Fibroblast of lung (primary cell): Measurements from ENCODE around the gene RIT2. TPM values are rescaled to one million over a fixed set of nuclear protein-coding genes. Genes with fewer than 3 reads are reported as not detected.

Experiments used
- DNase-seq, 2 donors: peaks; one replicate each; pipeline versions ENCODE4 v3.0.0 to v3.0.0-alpha.2; 2010; ENCODE audit warnings: low read depth in 2 of 2
- H2AFZ ChIP-seq: 2 replicates; pipeline ENCODE4 v1.5.1; 2012; ENCODE audit warnings: low read length, control low read depth, inconsistent platforms
- H3K27ac ChIP-seq: 2 replicates; pipeline ENCODE4 v1.5.1; 2011; ENCODE audit warnings: low read length, control low read depth; ENCODE audit not compliant: insufficient read depth
- H3K27me3 ChIP-seq: 2 replicates; pipeline ENCODE4 v1.5.1; 2011; ENCODE audit warnings: mild to moderate bottlenecking, low read length; ENCODE audit not compliant: control insufficient read depth, insufficient read depth
- H3K36me3 ChIP-seq: 2 replicates; pipeline ENCODE4 v1.5.1; 2011; ENCODE audit warnings: low read length; ENCODE audit not compliant: control insufficient read depth, insufficient read depth
- H3K4me1 ChIP-seq: 2 replicates; pipeline ENCODE4 v1.5.1; 2011; ENCODE audit warnings: low read length; ENCODE audit not compliant: control insufficient read depth, insufficient read depth; ENCODE audit errors: extremely low read depth
- H3K4me2 ChIP-seq: 2 replicates; pipeline ENCODE4 v1.5.1; 2011; ENCODE audit warnings: low read length, control low read depth; ENCODE audit not compliant: insufficient read depth; ENCODE audit errors: extremely low read depth
- H3K4me3 ChIP-seq, 4 experiments: fragments of 200-600 bp in 1 of 4; sonication (generic) in 1 of 4; replicated peaks in 1 of 4; 2 replicates each; pipeline ENCODE4 v1.5.1; 2011 to 2016; ENCODE audit warnings: low read length in 4 of 4, low read depth in 3 of 4, mild to moderate bottlenecking in 3 of 4, control low read depth in 2 of 4, inconsistent platforms in 1 of 4, mixed read lengths in 1 of 4; ENCODE audit not compliant: insufficient read depth in 1 of 4; ENCODE audit errors: control extremely low read depth in 1 of 4
- H3K79me2 ChIP-seq: 2 replicates; pipeline ENCODE4 v1.5.1; 2012; ENCODE audit warnings: mild to moderate bottlenecking, low read length, inconsistent platforms; ENCODE audit not compliant: control insufficient read depth, insufficient read depth
- H3K9ac ChIP-seq: 2 replicates; pipeline ENCODE4 v1.5.1; 2011; ENCODE audit warnings: mild to moderate bottlenecking, low read length, control low read depth; ENCODE audit not compliant: insufficient read depth
- H3K9me3 ChIP-seq: 2 replicates; pipeline ENCODE4 v1.5.1; 2012; ENCODE audit warnings: low read depth, low read length; ENCODE audit not compliant: control insufficient read depth, insufficient read depth
- H4K20me1 ChIP-seq: 2 replicates; pipeline ENCODE4 v1.5.1; 2011; ENCODE audit warnings: low read length; ENCODE audit not compliant: control insufficient read depth, insufficient read depth; ENCODE audit errors: extremely low read depth
- EZH2 ChIP-seq: IDR thresholded peaks from 2 replicates; pipeline ENCODE4 v1.5.1; 2012; ENCODE audit warnings: low read length, control low read depth, mild to moderate bottlenecking; ENCODE audit errors: missing control alignments
- polyA plus RNA-seq, 2 donors: library from polyadenylated mRNA; depleted of rRNA in 1 of 2; stranded (reverse) in 1 of 2; unstranded in 1 of 2; fragments of >200 nt; gene quantifications; 2 replicates each; pipeline ENCODE4 v1.2.1, GENCODE V29; 2011 to 2012; ENCODE audit warnings: missing spikeins in 1 of 2
- total RNA-seq: library from RNA; depleted of rRNA; stranded (reverse); fragments of >200 nt; gene quantifications from 2 replicates; pipeline ENCODE4 v1.2.1, GENCODE V29; 2014
- TF ChIP-seq, protein P1 (sequence below), 2 donors: IDR thresholded peaks in 1 of 2; conservative IDR thresholded peaks in 1 of 2; 1 replicate in 1 of 2; 2 replicates in 1 of 2; pipeline ENCODE4 v1.5.1; 2011 to 2012; ENCODE audit warnings: low read length in 2 of 2, control low read depth in 1 of 2, inconsistent platforms in 1 of 2, low read depth in 1 of 2, mild to moderate bottlenecking in 1 of 2

The RIT2 gene
- total and polyA plus RNA-seq, 2 donors (not counting 1 experiment from before 2014, with no cell fraction given): not detected

DNA sequence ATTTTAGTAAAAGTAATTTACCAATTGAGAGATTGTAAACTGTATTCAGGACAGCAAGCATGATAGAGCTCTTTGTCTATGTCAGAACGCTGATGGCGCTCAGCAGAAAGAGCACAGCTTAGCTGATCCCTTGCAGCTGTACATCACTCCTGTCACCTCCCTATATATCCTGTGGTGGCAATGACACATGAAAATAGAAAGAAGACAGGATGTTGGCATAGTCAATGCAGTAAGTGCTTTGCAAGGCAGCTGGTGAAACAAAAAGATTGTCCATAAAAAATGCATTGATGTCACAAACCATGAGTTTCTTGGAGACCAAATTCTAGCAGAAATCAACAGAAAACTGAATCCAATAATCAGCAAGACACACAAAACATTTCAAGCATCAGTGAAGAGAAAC lies 221.5 kb downstream of the RIT2 start:
- Histone ChIP-seq H3K4me2 (no peak overlapping the region), H3K9me3 (no peaks in the 10 kb centered on the region), H3K79me2 (no peaks in the 10 kb centered on the region), H3K27me3 (no peaks in the 10 kb centered on the region), H3K4me1 (no peaks in the 10 kb centered on the region), H3K27ac (no peak overlapping the region), H3K36me3 (no peaks in the 10 kb centered on the region), H2AFZ (no peak overlapping the region), H3K9ac (no peak overlapping the region), H4K20me1 (no peaks in the 10 kb centered on the region), H3K4me3 (no peak overlapping the region)
- DNase-seq: no peak
- TF ChIP-seq, protein P1, sequence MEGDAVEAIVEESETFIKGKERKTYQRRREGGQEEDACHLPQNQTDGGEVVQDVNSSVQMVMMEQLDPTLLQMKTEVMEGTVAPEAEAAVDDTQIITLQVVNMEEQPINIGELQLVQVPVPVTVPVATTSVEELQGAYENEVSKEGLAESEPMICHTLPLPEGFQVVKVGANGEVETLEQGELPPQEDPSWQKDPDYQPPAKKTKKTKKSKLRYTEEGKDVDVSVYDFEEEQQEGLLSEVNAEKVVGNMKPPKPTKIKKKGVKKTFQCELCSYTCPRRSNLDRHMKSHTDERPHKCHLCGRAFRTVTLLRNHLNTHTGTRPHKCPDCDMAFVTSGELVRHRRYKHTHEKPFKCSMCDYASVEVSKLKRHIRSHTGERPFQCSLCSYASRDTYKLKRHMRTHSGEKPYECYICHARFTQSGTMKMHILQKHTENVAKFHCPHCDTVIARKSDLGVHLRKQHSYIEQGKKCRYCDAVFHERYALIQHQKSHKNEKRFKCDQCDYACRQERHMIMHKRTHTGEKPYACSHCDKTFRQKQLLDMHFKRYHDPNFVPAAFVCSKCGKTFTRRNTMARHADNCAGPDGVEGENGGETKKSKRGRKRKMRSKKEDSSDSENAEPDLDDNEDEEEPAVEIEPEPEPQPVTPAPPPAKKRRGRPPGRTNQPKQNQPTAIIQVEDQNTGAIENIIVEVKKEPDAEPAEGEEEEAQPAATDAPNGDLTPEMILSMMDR (conservative IDR thresholded peaks at IDR 0.05 in 1 of 2, IDR thresholded peaks at IDR 0.05 in 1 of 2; ENCODE audit: low read depth in 1 of 2, low read length in 2 of 2): no peak
- TF ChIP-seq EZH2: no peak

DNA sequence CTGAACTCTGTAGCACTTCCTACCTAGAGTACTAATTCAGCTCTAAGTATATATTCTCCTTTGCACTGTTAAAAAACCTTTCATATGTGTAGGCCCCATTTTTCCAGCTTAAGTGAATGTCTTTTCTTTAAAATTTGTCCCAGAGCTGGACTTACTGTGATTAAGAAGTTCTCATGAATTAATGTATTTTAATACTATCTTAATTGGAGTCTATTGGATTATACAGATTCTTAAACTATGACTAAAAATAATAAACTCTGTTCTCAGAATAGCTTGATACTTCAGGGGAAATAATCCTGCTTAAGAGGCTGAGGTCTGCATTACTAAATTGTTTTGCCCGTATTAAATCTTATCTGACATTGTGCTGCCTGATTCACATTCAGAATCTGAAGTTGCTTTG lies 223.3 kb downstream of the RIT2 start:
- no peaks in the 10 kb centered on the region for H3K27me3 ChIP-seq
- H3K4me3 ChIP-seq: no peak overlapping the region
- no peaks in the 10 kb centered on the region for H4K20me1 ChIP-seq
- TF ChIP-seq EZH2: no peak
- TF ChIP-seq, protein P1 (conservative IDR thresholded peaks at IDR 0.05 in 1 of 2, IDR thresholded peaks at IDR 0.05 in 1 of 2; ENCODE audit: low read depth in 1 of 2, low read length in 2 of 2): no peak
- no peaks in the 10 kb centered on the region for H3K9me3 ChIP-seq
- H3K9ac ChIP-seq: no peak overlapping the region
- no peak overlapping the region for H2AFZ ChIP-seq
- H3K4me1 ChIP-seq: no peaks in the 10 kb centered on the region
- no peak for DNase-seq
- H3K4me2 ChIP-seq: no peak overlapping the region
- no peaks in the 10 kb centered on the region for H3K36me3 ChIP-seq
- no peaks in the 10 kb centered on the region for H3K79me2 ChIP-seq
- no peak overlapping the region for H3K27ac ChIP-seq

DNA sequence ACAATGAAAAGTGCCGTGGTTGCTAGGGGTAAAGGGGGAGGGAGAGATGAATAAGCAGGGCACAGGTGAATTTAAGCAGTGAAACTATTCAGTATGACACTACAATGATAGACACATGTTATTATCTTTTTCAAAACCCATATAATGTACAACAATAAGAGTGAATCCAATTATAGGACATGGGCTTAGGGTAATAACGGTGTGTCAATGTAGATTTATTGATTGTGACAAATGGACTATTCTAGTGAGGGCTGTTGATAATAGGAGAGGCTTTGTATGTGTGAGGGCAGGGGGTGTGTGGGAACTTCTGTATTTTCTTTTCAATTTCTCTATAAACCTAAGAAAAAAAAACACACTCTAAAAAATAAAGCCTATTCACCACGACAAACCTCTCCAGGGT lies 223.8 kb downstream of the RIT2 start:
- no peak overlapping the region for H3K4me3 ChIP-seq
- no peak overlapping the region for H3K9ac ChIP-seq
- H3K79me2 ChIP-seq: no peaks in the 10 kb centered on the region
- no peak overlapping the region for H3K27ac ChIP-seq
- TF ChIP-seq, protein P1 (conservative IDR thresholded peaks at IDR 0.05 in 1 of 2, IDR thresholded peaks at IDR 0.05 in 1 of 2; ENCODE audit: low read depth in 1 of 2, low read length in 2 of 2): no peak
- TF ChIP-seq EZH2: no peak
- DNase-seq: no peak
- H2AFZ ChIP-seq: no peak overlapping the region
- no peaks in the 10 kb centered on the region for H3K4me1 ChIP-seq
- H3K4me2 ChIP-seq: no peak overlapping the region
- H3K27me3 ChIP-seq: no peaks in the 10 kb centered on the region
- H3K9me3 ChIP-seq: no peaks in the 10 kb centered on the region
- H4K20me1 ChIP-seq: no peaks in the 10 kb centered on the region
- no peaks in the 10 kb centered on the region for H3K36me3 ChIP-seq
